Nephron progenitor cell (in vitro differentiated cells): Measurements from ENCODE around the gene C2orf92.
A peak's percentile ranks its signal among the peaks of the same experiment; 100 is the strongest.

Source experiments
- DNase-seq: peaks from one replicate; pipeline ENCODE4 v3.0.0; 2021
- H3K27ac Mint-ChIP-seq: 2 replicates; pipeline ENCODE4 v1.8.0; 2021; ENCODE audit warnings: mild to moderate bottlenecking, moderate library complexity, mixed read lengths
- H3K27me3 Mint-ChIP-seq: 2 replicates; pipeline ENCODE4 v1.8.0; 2021; ENCODE audit warnings: mild to moderate bottlenecking, low read depth, mixed read lengths; ENCODE audit not compliant: poor library complexity
- H3K36me3 Mint-ChIP-seq: 2 replicates; pipeline ENCODE4 v1.8.0; 2021; ENCODE audit warnings: low read depth, mixed read lengths
- H3K4me1 Mint-ChIP-seq: 2 replicates; pipeline ENCODE4 v1.8.0; 2021; ENCODE audit warnings: mixed read lengths
- H3K4me3 Mint-ChIP-seq: 2 replicates; pipeline ENCODE4 v1.8.0; 2021; ENCODE audit warnings: mild to moderate bottlenecking, moderate library complexity, mixed read lengths
- H3K9me3 Mint-ChIP-seq: 2 replicates; pipeline ENCODE4 v1.8.0; 2021; ENCODE audit warnings: mild to moderate bottlenecking, moderate library complexity, mixed read lengths
- TF ChIP-seq, protein P1 (sequence below): fragments of 200-600 bp; sonication (generic); IDR thresholded peaks from 2 replicates; pipeline ENCODE4 v1.5.0; 2021; ENCODE audit warnings: antibody characterized with exemption

Gene C2orf92

DNA sequence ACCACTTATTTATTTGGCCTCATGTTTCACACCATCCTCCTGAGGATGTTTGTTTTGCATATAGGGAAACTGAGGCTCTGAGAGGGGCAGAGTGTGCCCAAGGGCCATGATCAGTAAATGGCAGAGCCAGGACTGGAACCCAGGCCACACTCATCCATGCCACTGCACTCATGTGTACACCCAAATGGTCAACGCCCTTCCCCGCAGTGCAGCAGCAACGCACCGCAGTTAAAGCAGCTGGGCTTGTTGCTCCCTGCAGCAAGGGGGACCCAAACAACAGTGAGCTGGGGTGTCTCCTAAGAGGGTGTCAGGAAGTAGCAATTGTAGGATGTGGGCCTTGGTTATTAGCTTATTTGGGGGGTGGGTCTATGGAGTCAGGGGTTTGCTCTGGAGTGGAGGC, 80.5 kb downstream of the C2orf92 start:
- TF ChIP-seq, protein P1, sequence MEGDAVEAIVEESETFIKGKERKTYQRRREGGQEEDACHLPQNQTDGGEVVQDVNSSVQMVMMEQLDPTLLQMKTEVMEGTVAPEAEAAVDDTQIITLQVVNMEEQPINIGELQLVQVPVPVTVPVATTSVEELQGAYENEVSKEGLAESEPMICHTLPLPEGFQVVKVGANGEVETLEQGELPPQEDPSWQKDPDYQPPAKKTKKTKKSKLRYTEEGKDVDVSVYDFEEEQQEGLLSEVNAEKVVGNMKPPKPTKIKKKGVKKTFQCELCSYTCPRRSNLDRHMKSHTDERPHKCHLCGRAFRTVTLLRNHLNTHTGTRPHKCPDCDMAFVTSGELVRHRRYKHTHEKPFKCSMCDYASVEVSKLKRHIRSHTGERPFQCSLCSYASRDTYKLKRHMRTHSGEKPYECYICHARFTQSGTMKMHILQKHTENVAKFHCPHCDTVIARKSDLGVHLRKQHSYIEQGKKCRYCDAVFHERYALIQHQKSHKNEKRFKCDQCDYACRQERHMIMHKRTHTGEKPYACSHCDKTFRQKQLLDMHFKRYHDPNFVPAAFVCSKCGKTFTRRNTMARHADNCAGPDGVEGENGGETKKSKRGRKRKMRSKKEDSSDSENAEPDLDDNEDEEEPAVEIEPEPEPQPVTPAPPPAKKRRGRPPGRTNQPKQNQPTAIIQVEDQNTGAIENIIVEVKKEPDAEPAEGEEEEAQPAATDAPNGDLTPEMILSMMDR: no peak
- DNase-seq: no peak
- H3K36me3 Mint-ChIP-seq: peaks cover 10% of the 10 kb centered on the region
- no peak overlapping the region for H3K4me3 Mint-ChIP-seq
- no peaks in the 10 kb centered on the region for H3K9me3 Mint-ChIP-seq
- H3K27ac Mint-ChIP-seq: peak overlapping the region; percentile 27
- H3K4me1 Mint-ChIP-seq: peaks cover 84% of the 10 kb centered on the region
- no peaks in the 10 kb centered on the region for H3K27me3 Mint-ChIP-seq

DNA sequence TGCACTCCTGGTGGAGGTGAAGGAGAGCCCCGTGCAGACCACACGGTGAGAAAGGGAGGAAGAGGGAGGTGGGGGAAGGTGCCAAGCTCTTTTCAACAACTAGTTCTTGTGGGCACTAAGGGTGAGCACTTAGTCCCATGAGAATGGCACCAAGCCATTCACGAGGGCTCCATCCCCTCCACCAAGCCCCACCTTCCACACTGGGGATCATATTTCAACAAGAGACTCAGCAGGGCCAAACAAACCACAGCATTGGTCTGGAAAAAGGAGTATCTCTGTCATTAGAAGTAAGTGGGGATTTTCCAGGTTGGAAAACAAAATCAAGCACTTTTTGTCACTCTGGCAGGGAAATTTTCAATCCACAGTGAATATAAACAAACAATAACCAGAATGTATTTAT, 82.2 kb downstream of the C2orf92 start:
- DNase-seq: no peak
- H3K4me3 Mint-ChIP-seq: peak overlapping the region; percentile 26
- H3K9me3 Mint-ChIP-seq: no peaks in the 10 kb centered on the region
- TF ChIP-seq, protein P1: no peak
- H3K4me1 Mint-ChIP-seq: peaks cover 71% of the 10 kb centered on the region
- peaks cover 20% of the 10 kb centered on the region for H3K36me3 Mint-ChIP-seq
- H3K27ac Mint-ChIP-seq: peak overlapping the region; percentile 92
- H3K27me3 Mint-ChIP-seq: no peaks in the 10 kb centered on the region
